AG08396 (cell line): ENCODE results near the gene ANKRD33B.
"Not testable (repeated sequence)": the region's sequence is repeated elsewhere in the genome, so short reads cannot be mapped to it uniquely, and the experiment has no call there.

ENCODE experiments used
- DNase-seq: peaks from one replicate; pipeline ENCODE4 v3.0.0; 2012; ENCODE audit warnings: low spot score, mixed read lengths

The ANKRD33B gene

DNA sequence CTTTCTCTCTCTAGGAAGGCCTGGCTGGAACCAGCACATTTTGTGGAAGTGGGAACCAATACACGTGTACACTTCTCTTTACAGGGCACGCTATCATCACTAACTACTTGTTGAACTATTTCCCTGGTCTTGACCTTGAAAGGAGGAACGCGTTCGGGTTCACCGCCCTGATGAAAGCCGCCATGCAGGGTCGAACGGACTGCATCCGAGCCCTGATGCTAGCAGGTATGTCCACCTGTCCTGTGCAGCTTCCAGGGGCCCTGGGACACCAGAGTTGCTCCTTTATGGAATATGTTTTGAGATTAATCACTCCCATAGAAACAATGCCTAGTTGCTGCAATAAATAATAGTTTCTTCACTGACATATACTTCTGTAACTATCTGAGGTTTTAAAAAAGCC is 74.1 kb downstream of the ANKRD33B start:
- DNase-seq = no peak

- not testable (repeated sequence) for DNase-seq
These were observed 74.9 kb downstream of the ANKRD33B start for GRCh38 chr5:10638723-10639122.

DNA sequence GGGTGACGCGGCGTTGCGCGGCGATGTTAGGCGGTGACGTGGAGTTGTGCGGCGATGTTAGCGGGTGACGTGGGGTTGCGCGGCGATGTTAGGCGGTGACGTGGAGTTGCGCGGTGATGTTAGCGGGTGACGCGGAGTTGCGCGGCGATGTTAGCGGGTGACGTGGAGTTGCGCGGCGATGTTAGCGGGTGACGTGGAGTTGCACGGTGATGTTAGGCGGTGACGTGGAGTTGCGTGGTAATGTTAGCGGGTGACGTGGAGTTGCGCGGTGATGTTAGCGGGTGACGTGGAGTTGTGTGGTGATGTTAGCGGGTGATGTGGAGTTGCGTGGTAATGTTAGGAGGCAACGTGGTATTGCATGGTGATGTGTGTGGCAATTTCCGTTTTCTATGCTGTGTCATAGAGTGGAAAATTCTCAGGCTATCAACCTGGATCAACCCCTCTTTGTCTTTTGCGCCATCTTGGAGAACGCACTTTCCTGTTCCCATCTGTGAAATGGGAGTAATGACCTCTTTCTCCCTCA is 76.0 kb downstream of the ANKRD33B start:
- DNase-seq = no peak

GRCh38 chr5:10642367-10642766 is 78.5 kb downstream of the ANKRD33B start:
- DNase-seq = no peak

DNA sequence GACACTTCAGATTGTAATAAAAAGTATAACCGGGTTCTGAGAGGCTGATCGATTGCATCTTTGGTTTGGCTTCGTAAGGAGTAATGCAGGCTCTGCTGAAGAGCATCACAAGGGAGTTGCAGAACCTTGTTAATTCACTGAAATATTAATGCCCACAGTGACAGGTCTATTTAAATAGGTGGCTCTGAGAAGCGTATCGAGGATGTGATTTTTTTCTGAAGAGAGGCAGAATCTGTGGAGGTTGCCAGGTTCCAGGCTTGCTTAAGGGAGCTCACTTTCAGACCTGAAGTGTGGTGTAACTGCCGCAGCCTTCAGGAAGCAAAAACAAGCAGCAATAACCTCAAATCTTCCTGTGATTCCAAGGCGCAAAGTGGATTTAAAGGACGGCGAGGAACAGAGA is 80.3 kb downstream of the ANKRD33B start:
- DNase-seq = no peak

- no peak for DNase-seq
These were observed 81.3 kb downstream of the ANKRD33B start for GRCh38 chr5:10645146-10645545.

DNA sequence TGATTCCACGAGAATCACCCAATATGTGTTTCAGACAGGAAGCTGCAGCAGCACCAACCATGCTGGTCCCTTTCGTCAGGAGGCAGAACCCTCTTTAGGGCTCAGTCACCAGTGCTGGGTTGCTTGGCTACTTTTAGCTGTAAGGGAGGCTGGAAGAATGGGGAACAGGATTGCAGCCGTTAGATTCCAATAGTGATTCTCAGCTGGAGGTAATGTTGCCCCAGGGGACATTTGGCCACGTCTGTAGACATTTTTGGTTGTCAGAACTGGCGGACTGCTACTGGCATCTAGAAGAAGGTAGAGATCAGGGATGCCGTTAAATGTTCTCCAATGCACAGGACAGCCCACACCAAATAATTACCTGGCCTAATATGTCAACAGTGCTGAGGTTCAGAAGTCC is 81.8 kb downstream of the ANKRD33B start:
- no peak for DNase-seq

DNA sequence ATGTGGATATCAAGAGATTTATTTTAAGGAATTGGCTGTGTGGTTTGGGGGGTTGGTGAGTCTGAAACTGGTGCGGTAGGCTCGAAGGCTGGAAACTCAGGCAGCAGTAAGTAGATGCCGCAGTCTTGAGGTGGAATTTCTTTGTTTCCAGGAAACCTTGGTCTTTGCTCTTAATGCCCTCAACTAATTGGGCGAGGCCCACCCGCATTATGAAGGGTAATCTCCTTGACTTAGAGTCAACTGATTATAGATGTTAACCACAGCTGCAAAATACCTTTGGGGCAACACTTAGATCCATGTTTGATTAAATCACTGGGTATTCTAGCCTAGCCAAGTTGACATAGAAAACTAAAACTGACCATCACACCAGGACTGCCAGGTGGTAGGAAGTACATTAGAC is 83.8 kb downstream of the ANKRD33B start:
- DNase-seq = no peak

DNA sequence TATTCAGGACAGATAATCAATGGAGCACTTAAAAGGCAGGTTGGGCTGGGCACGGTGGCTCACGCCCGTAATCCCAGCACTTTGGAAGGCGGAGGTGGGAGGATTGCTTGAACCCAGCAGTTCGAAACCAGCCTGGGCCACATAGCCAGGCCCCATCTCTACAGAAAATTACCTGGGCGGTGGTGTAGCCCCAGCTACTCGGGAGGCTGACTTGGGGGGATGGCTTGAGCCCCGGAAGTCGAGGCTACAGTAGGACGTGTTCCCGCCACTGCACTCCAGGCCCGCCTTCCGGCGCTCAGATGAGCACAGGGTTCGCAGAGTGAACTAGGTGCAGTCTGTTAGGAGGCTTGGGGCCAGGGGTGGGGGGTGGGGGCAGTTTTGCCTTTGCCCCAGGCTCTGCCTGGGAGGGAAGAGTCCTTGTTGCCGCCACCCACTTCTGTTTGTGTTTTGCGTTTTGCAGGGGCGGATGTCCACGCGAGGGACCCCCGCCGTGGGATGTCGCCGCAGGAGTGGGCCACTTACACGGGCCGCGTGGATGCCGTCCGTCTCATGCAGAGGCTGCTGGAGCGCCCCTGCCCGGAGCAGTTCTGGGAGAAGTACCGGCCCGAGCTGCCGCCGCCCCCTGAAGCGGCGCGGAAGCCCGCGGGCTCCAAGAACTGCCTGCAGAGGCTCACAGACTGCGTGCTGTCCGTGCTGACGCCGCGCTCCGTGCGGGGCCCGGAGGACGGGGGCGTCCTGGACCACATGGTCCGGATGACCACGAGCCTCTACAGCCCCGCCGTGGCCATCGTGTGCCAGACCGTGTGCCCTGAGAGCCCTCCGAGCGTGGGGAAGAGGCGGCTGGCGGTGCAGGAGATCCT is 85.2 kb downstream of the ANKRD33B start:
- DNase-seq = no peak

GRCh38 chr5:10649666-10650380 is 86.0 kb downstream of the ANKRD33B start:
- DNase-seq = no peak

- DNase-seq = no peak
These were observed 88.3 kb downstream of the ANKRD33B start for GRCh38 chr5:10652151-10652550.

DNA sequence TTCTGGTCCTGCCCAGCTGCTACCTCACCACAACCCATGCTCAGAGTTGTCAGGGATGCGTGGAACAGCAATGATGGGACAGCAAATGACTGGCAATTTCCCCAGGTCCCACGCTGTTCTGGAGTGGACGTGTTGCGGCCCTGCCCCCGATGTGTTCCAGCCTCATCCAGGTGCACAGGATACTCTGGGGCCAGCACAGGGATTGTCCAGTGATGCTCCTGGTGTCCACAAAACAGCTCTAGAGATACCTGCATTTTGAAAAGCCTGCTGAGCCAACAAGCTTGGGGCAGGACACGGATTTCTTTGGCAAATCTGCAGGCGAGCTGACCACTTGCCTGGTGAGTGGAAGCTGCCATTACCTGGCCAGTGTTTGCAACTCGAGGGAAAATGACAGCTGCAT is 88.7 kb downstream of the ANKRD33B start:
- no peak for DNase-seq

DNA sequence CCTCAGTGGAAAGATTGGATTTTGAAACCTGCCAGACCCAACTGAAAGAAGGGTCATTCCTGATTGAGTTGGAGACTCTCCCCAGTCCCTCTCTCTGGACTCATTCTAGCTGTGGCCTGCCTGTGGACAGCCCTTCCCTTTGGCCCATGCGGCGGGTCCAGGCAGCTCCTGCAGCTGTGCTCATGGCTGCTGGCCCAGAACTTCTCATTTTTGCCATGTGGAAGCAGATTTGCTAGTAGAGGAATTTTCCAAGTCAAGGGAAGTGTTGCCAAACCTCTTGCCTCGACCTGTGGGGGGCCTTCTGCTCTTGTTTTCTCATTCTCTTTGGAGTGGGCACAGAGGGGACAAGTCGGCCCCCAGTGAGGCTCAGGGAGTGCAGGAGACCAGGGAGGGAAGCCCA is 89.2 kb downstream of the ANKRD33B start:
- DNase-seq = no peak

GRCh38 chr5:10653751-10654400 is 90.0 kb downstream of the ANKRD33B start:
- no peak for DNase-seq

GRCh38 chr5:10654566-10654965 is 90.7 kb downstream of the ANKRD33B start:
- no peak for DNase-seq

- no peak for DNase-seq
These were observed 91.5 kb downstream of the ANKRD33B start for GRCh38 chr5:10655161-10655971.

DNA sequence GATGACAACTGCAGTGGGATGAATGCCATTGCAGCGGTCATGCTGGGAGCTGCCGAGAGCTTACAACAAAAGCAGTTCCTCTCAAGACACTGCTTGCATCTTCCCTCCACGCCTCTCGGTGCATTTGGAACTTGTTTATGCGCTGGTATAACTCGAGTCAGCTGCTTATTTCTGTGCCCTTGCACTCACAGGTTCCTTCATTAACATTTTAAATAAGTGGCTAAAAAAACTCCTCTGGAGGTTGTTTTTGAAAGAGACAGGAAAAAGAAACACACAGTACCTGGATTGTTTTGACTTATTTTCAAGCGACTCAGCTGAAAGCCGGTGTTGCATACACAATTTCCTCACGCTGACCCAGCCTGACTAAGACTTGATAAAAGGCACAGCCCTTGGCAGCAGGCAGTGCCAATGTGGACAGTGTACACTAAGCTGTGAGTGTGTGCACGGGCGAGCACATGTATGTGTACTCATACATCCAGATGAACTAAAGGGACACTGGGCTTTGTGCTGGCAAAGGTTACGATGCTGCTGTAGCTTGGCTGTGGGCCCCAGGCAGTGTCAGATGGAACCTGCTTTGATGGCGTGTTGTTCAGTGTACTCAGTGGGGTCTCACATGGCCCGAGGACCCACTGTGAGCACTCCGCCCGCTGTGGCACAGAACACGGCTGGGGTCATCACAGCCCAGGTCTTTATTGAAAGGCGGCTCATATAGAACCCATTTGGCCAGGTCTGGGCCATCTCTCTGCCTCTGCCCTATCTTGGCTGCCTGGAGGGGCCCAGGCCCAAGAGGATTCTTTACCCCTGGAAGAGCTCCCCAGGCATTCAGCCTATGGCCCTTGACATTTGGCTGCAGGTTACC is 92.3 kb downstream of the ANKRD33B start:
- no peak for DNase-seq

- DNase-seq = no peak
These were observed 94.4 kb downstream of the ANKRD33B start for GRCh38 chr5:10658265-10658664.

GRCh38 chr5:10660135-10660534 is 96.3 kb downstream of the ANKRD33B start:
- no peak for DNase-seq

- DNase-seq = no peak
These were observed 97.0 kb downstream of the ANKRD33B start for GRCh38 chr5:10660720-10661387.
